Myocyte (in vitro differentiated cells): ENCODE measurements around the gene CAT. TPM values are rescaled to one million over a fixed set of nuclear protein-coding genes. Genes with fewer than 3 reads are reported as not detected.

ENCODE experiments used
- total RNA-seq: library from RNA; depleted of rRNA; stranded (reverse); fragments of >200 nt; gene quantifications from 2 replicates; pipeline ENCODE4 v1.2.3, GENCODE V29; 2014

The CAT gene
- total RNA-seq, 1 donor from 2014 or later: 145 TPM

Other genes with a start within 250 kb of the CAT start
- 5.2 and 7.0 TPM in 2 replicates for gene ABTB2, start 80.9 kb upstream of the CAT start, total RNA-seq
- not detected in 2 replicates for gene ELF5, start 74.9 kb downstream of the CAT start, total RNA-seq
- gene EHF, start 182.2 kb downstream of the CAT start, total RNA-seq: not detected in 2 replicates